Measurements from ENCODE around the gene MRPL54. TPM values are rescaled to one million over a fixed set of nuclear protein-coding genes. Genes with fewer than 3 reads are reported as not detected.

MRPL54 gene
- total RNA-seq, 1 experiment from 2014 or later, result 46.4 TPM

GRCh38 chr19:3745363-3746045, 17.0 kb upstream of the MRPL54 start:
- Mint-ChIP-seq H3K36me3 (ENCODE audit: insufficient read depth, unreplicated experiment) (peaks cover 25% of the 10 kb centered on the region), H3K27ac (ENCODE audit: unreplicated experiment) (no peak overlapping the region), H3K4me3 (ENCODE audit: unreplicated experiment) (no peak overlapping the region), H3K4me1 (ENCODE audit: low read depth, unreplicated experiment) (no peaks in the 10 kb centered on the region), H3K9me3 (ENCODE audit: unreplicated experiment) (no peaks in the 10 kb centered on the region), H3K27me3 (ENCODE audit: insufficient read depth, unreplicated experiment) (no peaks in the 10 kb centered on the region)
- no TSS peak for BruUV-seq (replicated peaks)
- no peak overlapping the region for H3K4me3 ChIP-seq (ENCODE audit: low read depth, low read length)
- H3K27me3 ChIP-seq (replicated peaks; ENCODE audit: control insufficient read depth, insufficient read depth, low read length), result no peaks in the 10 kb centered on the region
- no peak for TF ChIP-seq CTCF (IDR thresholded peaks at IDR 0.05; ENCODE audit: insufficient read depth in 1 of 2, low read depth in 1 of 2, low read length in 1 of 2, severe bottlenecking in 1 of 2, unreplicated experiment in 1 of 2)
- POLR2A ChIA-PET, result no interaction called here
- CTCF ChIA-PET, result no interaction called here
- H3K4me1 ChIP-seq, result no peaks in the 10 kb centered on the region
- H3K9me3 ChIP-seq, result no peaks in the 10 kb centered on the region
- DNase-seq, result no peak
- intact Hi-C loops (cut with micrococcal nuclease; ENCODE audit: unreplicated experiment), result no loop called here
- H3K36me3 ChIP-seq (ENCODE audit: control insufficient read depth, insufficient read depth, low read length), result peaks cover 2% of the 10 kb centered on the region; the same call in 1 of the 2 replicates

GRCh38 chr19:3746371-3747056, 16.0 kb upstream of the MRPL54 start:
- TF ChIP-seq CTCF (IDR thresholded peaks at IDR 0.05; ENCODE audit: insufficient read depth in 1 of 2, low read depth in 1 of 2, low read length in 1 of 2, severe bottlenecking in 1 of 2, unreplicated experiment in 1 of 2), result no peak
- ChIA-PET POLR2A (no interaction called here), CTCF (interaction anchor here (0.7 kb wide), 1 partner anchor 161 kb away, joined by 9 read pairs; the partner anchor contains the start of gene GIPC3)
- Histone ChIP-seq H3K36me3 (ENCODE audit: control insufficient read depth, insufficient read depth, low read length) (peaks cover 2% of the 10 kb centered on the region; the same call in 1 of the 2 replicates), H3K4me3 (ENCODE audit: low read depth, low read length) (no peak overlapping the region), H3K9me3 (no peaks in the 10 kb centered on the region), H3K4me1 (no peaks in the 10 kb centered on the region), H3K27me3 (replicated peaks; ENCODE audit: control insufficient read depth, insufficient read depth, low read length) (no peaks in the 10 kb centered on the region)
- H3K4me1 Mint-ChIP-seq (ENCODE audit: low read depth, unreplicated experiment), result no peaks in the 10 kb centered on the region
- H3K27me3 Mint-ChIP-seq (ENCODE audit: insufficient read depth, unreplicated experiment), result no peaks in the 10 kb centered on the region
- no TSS peak for BruUV-seq (replicated peaks)
- no peaks in the 10 kb centered on the region for H3K9me3 Mint-ChIP-seq (ENCODE audit: unreplicated experiment)
- H3K36me3 Mint-ChIP-seq (ENCODE audit: insufficient read depth, unreplicated experiment), result peaks cover 33% of the 10 kb centered on the region
- H3K4me3 Mint-ChIP-seq (ENCODE audit: unreplicated experiment), result no peak overlapping the region
- H3K27ac Mint-ChIP-seq (ENCODE audit: unreplicated experiment), result peak overlapping the region; percentile 35
- intact Hi-C loops (cut with micrococcal nuclease; ENCODE audit: unreplicated experiment), result no loop called here
- DNase-seq, result no peak

GRCh38 chr19:3748965-3749364, 13.5 kb upstream of the MRPL54 start:
- intact Hi-C loops (cut with micrococcal nuclease; ENCODE audit: unreplicated experiment), result no loop called here
- POLR2A ChIA-PET, result no interaction called here
- no peaks in the 10 kb centered on the region for H3K9me3 ChIP-seq
- no peak overlapping the region for H3K27ac Mint-ChIP-seq (ENCODE audit: unreplicated experiment)
- peaks cover 37% of the 10 kb centered on the region for H3K36me3 Mint-ChIP-seq (ENCODE audit: insufficient read depth, unreplicated experiment)
- H3K4me3 Mint-ChIP-seq (ENCODE audit: unreplicated experiment), result no peak overlapping the region
- H3K9me3 Mint-ChIP-seq (ENCODE audit: unreplicated experiment), result no peaks in the 10 kb centered on the region
- CTCF ChIA-PET, result no interaction called here
- peaks cover 2% of the 10 kb centered on the region; the same call in 1 of the 2 replicates for H3K36me3 ChIP-seq (ENCODE audit: control insufficient read depth, insufficient read depth, low read length)
- TF ChIP-seq CTCF (IDR thresholded peaks at IDR 0.05; ENCODE audit: insufficient read depth in 1 of 2, low read depth in 1 of 2, low read length in 1 of 2, severe bottlenecking in 1 of 2, unreplicated experiment in 1 of 2), result no peak
- no peak for DNase-seq
- no peaks in the 10 kb centered on the region for H3K4me1 Mint-ChIP-seq (ENCODE audit: low read depth, unreplicated experiment)
- no peak overlapping the region for H3K4me3 ChIP-seq (ENCODE audit: low read depth, low read length)
- no peaks in the 10 kb centered on the region for H3K27me3 ChIP-seq (replicated peaks; ENCODE audit: control insufficient read depth, insufficient read depth, low read length)
- no TSS peak for BruUV-seq (replicated peaks)
- no peaks in the 10 kb centered on the region for H3K27me3 Mint-ChIP-seq (ENCODE audit: insufficient read depth, unreplicated experiment)
- no peaks in the 10 kb centered on the region for H3K4me1 ChIP-seq

All from Caco-2 (cell line).